Sigmoid colon (tissue), 7 donors: ENCODE data around the gene KRTCAP2. TPM values are rescaled to one million over a fixed set of nuclear protein-coding genes. Genes with fewer than 3 reads are reported as not detected.

Experiments
- DNase-seq: peaks from one replicate; pipeline ENCODE4 v3.0.0-alpha.2; 2019
- H3K27ac ChIP-seq, 4 donors: fragments of 200-600 bp; sonication (generic); one replicate each; pipeline ENCODE4 v1.5.1; 2016 to 2019; ENCODE audit warnings: mild to moderate bottlenecking in 1 of 4
- H3K27me3 ChIP-seq, 3 donors: fragments of 200-600 bp; sonication (generic); one replicate each; pipeline ENCODE4 v1.5.1; 2019; ENCODE audit warnings: mild to moderate bottlenecking in 1 of 3
- H3K36me3 ChIP-seq, 4 donors: fragments of 200-600 bp; sonication (generic); one replicate each; pipeline ENCODE4 v1.5.1; 2016 to 2019
- H3K4me1 ChIP-seq, 4 donors: fragments of 200-600 bp; sonication (generic); one replicate each; pipeline ENCODE4 v1.5.1; 2017 to 2019
- H3K4me3 ChIP-seq, 4 donors: fragments of 200-600 bp; sonication (generic); one replicate each; pipeline ENCODE4 v1.5.1; 2017 to 2019; ENCODE audit warnings: mild to moderate bottlenecking in 2 of 4, moderate library complexity in 1 of 4
- H3K9me3 ChIP-seq, 4 donors: fragments of 200-600 bp in 3 of 4; sonication (generic) in 3 of 4; one replicate each; pipeline versions ENCODE4 v1.5.1 to v1.6.1; 2013 to 2019
- CTCF ChIP-seq, 4 experiments: fragments of 450-650 bp in 3 of 4; fragments of 200-600 bp in 1 of 4; IDR thresholded peaks; one replicate each; pipeline ENCODE4 v1.5.1; 2016 to 2019; ENCODE audit warnings: antibody characterized with exemption in 4 of 4, mild to moderate bottlenecking in 3 of 4, moderate library complexity in 2 of 4
- EP300 ChIP-seq, 4 donors: sonication (generic); formaldehyde crosslinking; IDR thresholded peaks; one replicate each; pipeline ENCODE4 v1.6.1; 2017; ENCODE audit warnings: antibody characterized with exemption in 4 of 4
- POLR2A ChIP-seq, 2 donors: fragments of 450-650 bp; IDR thresholded peaks; one replicate each; pipeline ENCODE4 v1.6.1; 2016; ENCODE audit warnings: antibody characterized with exemption in 2 of 2, mild to moderate bottlenecking in 2 of 2, moderate library complexity in 2 of 2
- POLR2AphosphoS5 ChIP-seq, 4 donors: sonication (generic); formaldehyde crosslinking; IDR thresholded peaks; one replicate each; pipeline ENCODE4 v1.6.1; 2017; ENCODE audit warnings: antibody characterized with exemption in 4 of 4
- WGBS, 2 donors: extraction: QIAGEN DNeasy Blood & Tissue Kit; methylation state at CpG; one replicate each; pipeline ENCODE4 v1.1.7; 2013; 5-methylcytosine and 5-hydroxymethylcytosine counted together
- intact Hi-C: fragments of 100-400 bp; cut with DNase I; formaldehyde crosslinking; loops from one replicate; pipeline ENCODE4 v1.15.1; 2023
- polyA plus RNA-seq, 3 donors: library from polyadenylated mRNA; stranded (reverse); fragments of 200-250 nt; gene quantifications; one replicate each; pipeline ENCODE4 v1.2.3, GENCODE V29; 2013
- total RNA-seq, 4 donors: library from RNA; depleted of rRNA; stranded (reverse); fragments of >200 nt; gene quantifications; one replicate each; pipeline ENCODE4 v1.1.0, GENCODE V29; 2016
- donor health status: healthy with polysubstance abuse.
- donor health status: Bipolar disorder and iron deficiency.
- donor health status: healthy.

The KRTCAP2 gene
- total and polyA plus RNA-seq, 7 donors: 72.9 to 245 (median 113) TPM

GRCh38 chr1:155135415-155136028, 37.6 kb downstream of the KRTCAP2 start, which contains the start of gene SLC50A1:
SLC50A1 (plus strand) TSS chr1:155135852; CDS start chr1:155135912, 60 bp downstream.
- intact Hi-C loops: loop anchor here (2.0 to 5.0 kb wide), 2 partner anchors 37 to 45 kb away; partner anchors contain the start of genes KRTCAP2 and TRIM46
- no peaks in the 10 kb centered on the region for H3K9me3 ChIP-seq
- H3K27ac ChIP-seq: peak within 1 kb of the TSS; percentile 94 to 99 (median 98)
- H3K36me3 ChIP-seq: peaks cover 19 to 35% (median 21%) of the 10 kb centered on the region in 4 donors
- DNase-seq: peak; percentile 98
- H3K4me3 ChIP-seq: peak within 1 kb of the TSS; percentile 52 to 72 (median 70)
- WGBS, 2 donors: 0 to 1% methylated on average over 52 of the region's 52 CpGs
- H3K27me3 ChIP-seq: no peaks in the 10 kb centered on the region
- TF ChIP-seq POLR2AphosphoS5 (IDR thresholded peaks at IDR 0.05): peak; percentile 92 to 95 (median 94)
- TF ChIP-seq EP300 (IDR thresholded peaks at IDR 0.05): no peak
- peak in 3 of 4 experiments; percentile 41 to 79 (median 78) for TF ChIP-seq CTCF (IDR thresholded peaks at IDR 0.05)
- peak; percentile 72 to 90 for TF ChIP-seq POLR2A (IDR thresholded peaks at IDR 0.05)
- peaks cover 0 to 60% (median 41%) of the 10 kb centered on the region in 4 donors for H3K4me1 ChIP-seq

- H3K27ac ChIP-seq: peak overlapping the region; percentile 94 to 99 (median 98)
- peaks cover 19 to 35% (median 21%) of the 10 kb centered on the region in 4 donors for H3K36me3 ChIP-seq
- H3K9me3 ChIP-seq: no peaks in the 10 kb centered on the region
- intact Hi-C loops: loop anchor here (2.0 to 5.0 kb wide), 2 partner anchors 37 to 44 kb away; partner anchors contain the start of genes KRTCAP2 and TRIM46
- H3K4me1 ChIP-seq: peaks cover 0 to 65% (median 45%) of the 10 kb centered on the region in 4 donors
- H3K4me3 ChIP-seq: peak overlapping the region; percentile 52 to 72 (median 70)
- peak; percentile 95 for DNase-seq
- no peaks in the 10 kb centered on the region for H3K27me3 ChIP-seq
- WGBS, 2 donors: 5 to 23% methylated on average over 18 of the region's 18 CpGs
- peak in 2 of 4 donors; percentile 33 to 76 for TF ChIP-seq POLR2AphosphoS5 (IDR thresholded peaks at IDR 0.05)
- no peak for TF ChIP-seq CTCF (IDR thresholded peaks at IDR 0.05)
- peak in 1 of 4 donors; percentile 5 for TF ChIP-seq EP300 (IDR thresholded peaks at IDR 0.05)
- no peak for TF ChIP-seq POLR2A (IDR thresholded peaks at IDR 0.05)
These were observed 38.2 kb downstream of the KRTCAP2 start for GRCh38 chr1:155134880-155135414.

- Histone ChIP-seq H3K9me3 (no peaks in the 10 kb centered on the region), H3K4me3 (peak overlapping the region in 1 of 4 donors; percentile 70), H3K27ac (peak overlapping the region; percentile 94 to 99 (median 98)), H3K36me3 (peaks cover 19 to 35% (median 21%) of the 10 kb centered on the region in 4 donors), H3K27me3 (no peaks in the 10 kb centered on the region), H3K4me1 (peaks cover 0 to 65% (median 46%) of the 10 kb centered on the region in 4 donors)
- no peak for DNase-seq
- intact Hi-C loops: loop anchor here (2.0 kb wide), 1 partner anchor 44 kb away; no protein-coding TSS in a partner anchor
- WGBS, 2 donors: 27 to 54% methylated on average over 1 of the region's 1 CpG
- TF ChIP-seq POLR2A (IDR thresholded peaks at IDR 0.05): no peak
- TF ChIP-seq POLR2AphosphoS5 (IDR thresholded peaks at IDR 0.05): no peak
- TF ChIP-seq EP300 (IDR thresholded peaks at IDR 0.05): no peak
- TF ChIP-seq CTCF (IDR thresholded peaks at IDR 0.05): no peak
These were observed 38.8 kb downstream of the KRTCAP2 start for GRCh38 chr1:155134322-155134721.

- WGBS, 2 donors: 31 to 75% methylated on average over 7 of the region's 7 CpGs
- H3K4me3 ChIP-seq: no peak overlapping the region
- H3K27me3 ChIP-seq: no peaks in the 10 kb centered on the region
- H3K36me3 ChIP-seq: peaks cover 19 to 35% (median 21%) of the 10 kb centered on the region in 4 donors
- no peaks in the 10 kb centered on the region for H3K9me3 ChIP-seq
- H3K4me1 ChIP-seq: peaks cover 0 to 64% (median 46%) of the 10 kb centered on the region in 4 donors
- TF ChIP-seq CTCF (IDR thresholded peaks at IDR 0.05): no peak
- no peak for TF ChIP-seq EP300 (IDR thresholded peaks at IDR 0.05)
- TF ChIP-seq POLR2AphosphoS5 (IDR thresholded peaks at IDR 0.05): no peak
- TF ChIP-seq POLR2A (IDR thresholded peaks at IDR 0.05): no peak
- DNase-seq: no peak
- H3K27ac ChIP-seq: peak overlapping the region; percentile 94 to 99 (median 98)
- intact Hi-C loops: loop anchor here (2.0 kb wide), 1 partner anchor 43 kb away; no protein-coding TSS in a partner anchor
These were observed 39.3 kb downstream of the KRTCAP2 start for GRCh38 chr1:155133799-155134281.
